ENCODE measurements around the gene ATP8A2. TPM values are rescaled to one million over a fixed set of nuclear protein-coding genes. Genes with fewer than 3 reads are reported as not detected.

ATP8A2 gene
- total and polyA plus RNA-seq, 2 of the 8 experiments (the other 6 are each of a cell fraction or from before 2014, with no cell fraction given): 2.4 to 8.3 TPM

- Histone ChIP-seq H3K79me2 (ENCODE audit: control insufficient read depth in 1 of 2, insufficient read depth in 2 of 2, low read length in 2 of 2) (no peaks in the 10 kb centered on the region), H3K23ac (ENCODE audit: insufficient read length) (no peak overlapping the region), H3K27me3 (replicated peaks in 1 of 4; ENCODE audit: control insufficient read depth in 3 of 4, extremely low read depth in 1 of 4, insufficient read depth in 3 of 4, low read length in 3 of 4) (no peaks in the 10 kb centered on the region), H3K4me1 (replicated peaks in 1 of 4; ENCODE audit: control insufficient read depth in 3 of 4, insufficient read depth in 4 of 4, low read length in 3 of 4) (peaks cover 0 to 3% (median 3%) of the 10 kb centered on the region in 4 experiments; a peak in 4 of 7 replicates), H3K9ac (replicated peaks in 1 of 4; ENCODE audit: extremely low read depth in 1 of 4, low read depth in 3 of 4, low read length in 3 of 4) (no peak overlapping the region), H2BK20ac (ENCODE audit: low read length) (no peak overlapping the region), H4K20me1 (replicated peaks in 1 of 2; ENCODE audit: control insufficient read depth in 1 of 2, insufficient read depth in 2 of 2, low read length in 2 of 2) (no peaks in the 10 kb centered on the region), H3K4me2 (ENCODE audit: insufficient read depth in 1 of 2, low read depth in 2 of 2, low read length in 2 of 2) (no peak overlapping the region), H3K14ac (ENCODE audit: insufficient read length) (no peak overlapping the region), H3K18ac (ENCODE audit: extremely low read depth, low read length) (no peak overlapping the region), H2AK5ac (ENCODE audit: low read depth, low read length) (no peak overlapping the region), H3K4me3 (ENCODE audit: extremely low read depth in 1 of 4, insufficient read depth in 2 of 4, low read depth in 3 of 4, low read length in 4 of 4) (no peak overlapping the region), H3K79me1 (ENCODE audit: low read depth, low read length) (no peaks in the 10 kb centered on the region), H4K5ac (ENCODE audit: insufficient read length, low read depth, low read length) (no peak overlapping the region), H3K27ac (ENCODE audit: low read depth, low read length) (no peak overlapping the region), H2BK5ac (ENCODE audit: low read depth, low read length) (no peak overlapping the region), H3K9me3 (ENCODE audit: insufficient read depth in 2 of 2, low read depth in 1 of 2, low read length in 1 of 2) (no peaks in the 10 kb centered on the region), H3K36me3 (ENCODE audit: control insufficient read depth in 2 of 4, insufficient read depth in 4 of 4, low read length in 3 of 4) (no peaks in the 10 kb centered on the region), H3K56ac (replicated peaks; ENCODE audit: insufficient read length, low read depth, low read length) (no peak overlapping the region), H2BK12ac (ENCODE audit: low read depth, low read length) (no peak overlapping the region), H2BK120ac (replicated peaks; ENCODE audit: low read depth, low read length) (no peak overlapping the region), H2BK15ac (ENCODE audit: low read length) (no peak overlapping the region), H3K23me2 (ENCODE audit: low read depth, low read length) (no peaks in the 10 kb centered on the region), H4K8ac (ENCODE audit: extremely low read depth, insufficient read depth, low read length) (no peak overlapping the region), H2AFZ (ENCODE audit: low read length) (peak overlapping the region; percentile 56; the same call in 1 of the 2 replicates), H3K4ac (replicated peaks; ENCODE audit: insufficient read length, low read depth, low read length) (no peak overlapping the region), H4K91ac (replicated peaks; ENCODE audit: insufficient read length, low read length) (no peak overlapping the region)
- ChIA-PET CTCF (ENCODE audit: partially characterized antibody) (interaction anchor here (1.5 kb wide), 1 partner anchor 9 kb away, joined by 6 read pairs; no protein-coding TSS in a partner anchor), POLR2A (ENCODE audit: partially characterized antibody) (no interaction called here)
- DNase-seq (ENCODE audit: low read depth in 1 of 2, low spot score in 2 of 2) (no peak), FAIRE-seq (no peak)
- WGBS, 2 experiments (ENCODE audit: extremely low coverage in 1 of 2, insufficient coverage in 1 of 2, insufficient read length in 1 of 2, insufficient replicate concordance in 2 of 2, low coverage in 1 of 2, low lambda C conversion rate in 2 of 2, missing lambda C conversion rate in 1 of 2): 88% methylated on average over 6 of the region's 6 CpGs; no CpG with 5 or more reads in 1 of the 2 experiments
- no peak for TF ChIP-seq NRF1 (IDR thresholded peaks at IDR 0.05; ENCODE audit: low read depth, low read length)
- TF ChIP-seq RAD21 (IDR thresholded peaks at IDR 0.05 in 1 of 2, conservative IDR thresholded peaks at IDR 0.05 in 1 of 2; ENCODE audit: low read depth in 2 of 2, low read length in 2 of 2): no peak
- no peak for TF ChIP-seq HDAC2 (IDR thresholded peaks at IDR 0.05; ENCODE audit: borderline replicate concordance in 1 of 2, low read depth in 2 of 2, low read length in 2 of 2)
- TF ChIP-seq ATF3 (IDR thresholded peaks at IDR 0.05; ENCODE audit: insufficient read depth, low read depth, low read length): no peak
- TF ChIP-seq, protein P1, sequence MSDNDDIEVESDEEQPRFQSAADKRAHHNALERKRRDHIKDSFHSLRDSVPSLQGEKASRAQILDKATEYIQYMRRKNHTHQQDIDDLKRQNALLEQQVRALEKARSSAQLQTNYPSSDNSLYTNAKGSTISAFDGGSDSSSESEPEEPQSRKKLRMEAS (IDR thresholded peaks at IDR 0.05): no peak
- TF ChIP-seq KDM5A (IDR thresholded peaks at IDR 0.05; ENCODE audit: low read length): no peak
- no peak for TF ChIP-seq SIN3A (conservative IDR thresholded peaks at IDR 0.05 in 1 of 2, IDR thresholded peaks at IDR 0.05 in 1 of 2; ENCODE audit: low read depth in 1 of 2, low read length in 2 of 2)
- no peak for TF ChIP-seq YY1 (IDR thresholded peaks at IDR 0.05; ENCODE audit: low read depth, low read length)
- TF ChIP-seq CBX8 (IDR thresholded peaks at IDR 0.05; ENCODE audit: borderline replicate concordance, low read depth, low read length): no peak
- TF ChIP-seq KDM1A (IDR thresholded peaks at IDR 0.05; ENCODE audit: borderline replicate concordance, low read length): no peak
- no peak for TF ChIP-seq TAF7 (optimal IDR thresholded peaks at IDR 0.05; ENCODE audit: borderline replicate concordance, low read depth, low read length)
- no peak for TF ChIP-seq EP300 (IDR thresholded peaks at IDR 0.05; ENCODE audit: borderline replicate concordance in 1 of 2, low read depth in 2 of 2, low read length in 2 of 2)
Observed at GRCh38 chr13:25876247-25876646, 504.5 kb downstream of the ATP8A2 start.

All from H1 (cell line).